HepG2 (cell line): ENCODE measurements around the gene CFAP119. TPM values are rescaled to one million over a fixed set of nuclear protein-coding genes. Genes with fewer than 3 reads are reported as not detected.

Experiments used
- ARID2 ChIP-seq: sonication (generic); formaldehyde crosslinking; IDR thresholded peaks from 2 replicates; pipeline ENCODE4 v1.8.1; 2022; ENCODE audit warnings: mild to moderate bottlenecking, missing genetic modification reagents, borderline replicate concordance
- CENPT ChIP-seq: sonication (generic); formaldehyde crosslinking; IDR thresholded peaks from 2 replicates; pipeline ENCODE4 v1.8.0; 2022; ENCODE audit warnings: low read depth, mild to moderate bottlenecking, moderate library complexity, missing genetic modification reagents
- KDM6A ChIP-seq: IDR thresholded peaks from 2 replicates; pipeline ENCODE4 v1.6.1; 2016; ENCODE audit warnings: low read depth
- NFE2 ChIP-seq: sonication (generic); formaldehyde crosslinking; IDR thresholded peaks from 2 replicates; pipeline ENCODE4 v1.4.0; 2020; ENCODE audit warnings: missing genetic modification reagents
- RAD21 ChIP-seq: fragments of 450-650 bp; formaldehyde crosslinking; IDR thresholded peaks from 2 replicates; pipeline ENCODE4 v1.5.0; 2020; ENCODE audit warnings: mild to moderate bottlenecking
- SALL2 ChIP-seq: sonication (generic); formaldehyde crosslinking; IDR thresholded peaks from 2 replicates; pipeline ENCODE4 v1.8.1; 2023; ENCODE audit warnings: mild to moderate bottlenecking, missing genetic modification reagents, inconsistent platforms
- SRY ChIP-seq: sonication (generic); formaldehyde crosslinking; IDR thresholded peaks from 2 replicates; pipeline ENCODE4 v1.8.0; 2022; ENCODE audit warnings: mild to moderate bottlenecking, missing genetic modification reagents
- TAF15 ChIP-seq: fragments of 200-400 bp; formaldehyde crosslinking; IDR thresholded peaks from one replicate; pipeline ENCODE4 v1.6.1; 2018; ENCODE audit warnings: mild to moderate bottlenecking, low read depth, low read length; ENCODE audit not compliant: poor library complexity, severe bottlenecking
- TEAD3 ChIP-seq: optimal IDR thresholded peaks from 2 replicates; pipeline ENCODE3; 2016; ENCODE audit warnings: borderline replicate concordance
- ZFP90 ChIP-seq: sonication (generic); formaldehyde crosslinking; IDR thresholded peaks from 2 replicates; pipeline ENCODE4 v1.8.0; 2022; ENCODE audit warnings: missing genetic modification reagents, mild to moderate bottlenecking, inconsistent platforms, borderline replicate concordance
- ZNF34 ChIP-seq: sonication (generic); formaldehyde crosslinking; IDR thresholded peaks from 2 replicates; pipeline ENCODE4 v1.4.0; 2020; ENCODE audit warnings: mild to moderate bottlenecking, missing genetic modification reagents, borderline replicate concordance
- ZNF660 ChIP-seq: sonication (generic); formaldehyde crosslinking; IDR thresholded peaks from 2 replicates; pipeline ENCODE4 v1.5.1; 2020; ENCODE audit warnings: mild to moderate bottlenecking, low read depth, missing genetic modification reagents, borderline replicate concordance
- ZNF713 ChIP-seq: sonication (generic); formaldehyde crosslinking; IDR thresholded peaks from 2 replicates; pipeline ENCODE4 v1.4.0; 2020; ENCODE audit warnings: mild to moderate bottlenecking, missing genetic modification reagents
- ZNF773 ChIP-seq: sonication (generic); formaldehyde crosslinking; IDR thresholded peaks from 2 replicates; pipeline ENCODE4 v1.4.0; 2020; ENCODE audit warnings: missing genetic modification reagents, borderline replicate concordance
- polyA plus RNA-seq, 8 experiments: library from polyadenylated mRNA; depleted of rRNA in 3 of 8; stranded (reverse) in 7 of 8; unstranded in 1 of 8; fragments of >200 nt; fragmentation: Illumina TruSeq in 4 of 8; extraction: Trizol in 4 of 8; gene quantifications; 2 replicates each; pipeline versions ENCODE4 v1.2.1 to v1.2.3, GENCODE V29; 2011 to 2016; ENCODE audit warnings: low read depth in 4 of 8, missing spikeins in 1 of 8, mixed read lengths in 1 of 8; ENCODE audit not compliant: insufficient read depth in 1 of 8
- total RNA-seq, 5 experiments: library from RNA; depleted of rRNA; stranded (reverse); fragments of >200 nt; fragmentation: Illumina TruSeq; extraction: Trizol; gene quantifications; 2 replicates each; pipeline ENCODE4 v1.2.3, GENCODE V29; 2016; ENCODE audit warnings: low read depth in 1 of 5
- TF ChIP-seq, protein P1 (sequence below): sonication (generic); formaldehyde crosslinking; IDR thresholded peaks from 2 replicates; pipeline ENCODE4 v1.9.0; 2022; ENCODE audit warnings: missing genetic modification reagents, mild to moderate bottlenecking, borderline replicate concordance
- TF ChIP-seq, protein P2 (sequence below): sonication (generic); formaldehyde crosslinking; IDR thresholded peaks from 2 replicates; pipeline ENCODE4 v1.4.0; 2020; ENCODE audit warnings: missing genetic modification reagents, borderline replicate concordance

CFAP119 gene
- total and polyA plus RNA-seq, 2 of the 13 experiments (the other 11 are each of a cell fraction or from before 2014, with no cell fraction given) = 6.4 TPM

DNA sequence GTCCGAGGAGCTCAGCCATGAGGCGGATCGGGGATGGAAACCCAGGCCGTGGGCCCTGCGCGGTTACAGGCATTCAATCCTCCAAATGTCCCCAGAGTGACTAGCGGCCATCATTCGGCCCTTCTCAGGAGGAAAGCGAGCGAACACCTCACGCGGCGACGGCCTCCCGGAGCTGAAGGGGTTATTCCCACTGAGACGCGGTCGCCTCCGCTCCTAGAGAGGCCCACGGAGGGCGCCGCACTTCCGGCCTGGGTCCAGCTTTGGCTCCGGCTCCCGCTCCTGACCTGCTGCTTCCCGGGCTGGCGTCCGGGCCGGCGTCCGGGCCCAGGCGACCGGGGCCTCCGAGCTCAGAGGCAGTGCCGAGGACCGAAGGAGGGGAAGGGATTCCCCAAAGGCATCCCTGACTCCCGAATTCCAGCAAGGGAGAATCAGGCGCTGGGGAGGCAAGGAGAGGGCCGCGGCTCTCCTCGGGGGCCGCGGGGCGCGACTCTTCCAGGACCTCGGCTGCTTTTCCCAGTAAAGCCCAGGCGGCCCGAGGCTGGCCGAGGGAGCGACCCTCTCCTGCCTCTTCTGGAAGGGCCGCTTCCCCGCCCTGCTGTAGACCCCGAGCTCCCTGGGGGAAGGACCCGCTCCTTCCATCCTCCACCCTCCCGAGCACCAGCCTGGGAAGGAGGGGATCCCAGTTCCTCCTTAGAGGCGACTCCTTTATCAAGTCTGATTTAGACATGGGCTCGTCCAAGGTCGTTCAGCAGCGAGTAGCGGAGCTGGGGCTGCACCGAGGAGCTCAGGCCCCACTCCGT, 43.7 kb upstream of the CFAP119 start (continued):
- no peak for TF ChIP-seq NFE2
- peak; percentile 83; the same call in 1 of the 2 replicates for TF ChIP-seq RAD21 (CRISPR knock-in tag)
- TF ChIP-seq SRY (CRISPR knock-in tag) = peak; percentile 51
- TF ChIP-seq ZFP90 (CRISPR knock-in tag) = peak; percentile 99
- peak; percentile 49 for TF ChIP-seq TEAD3
- TF ChIP-seq ZNF34 (CRISPR knock-in tag) = peak; percentile 63; the same call in 1 of the 2 replicates
- TF ChIP-seq, protein P1, sequence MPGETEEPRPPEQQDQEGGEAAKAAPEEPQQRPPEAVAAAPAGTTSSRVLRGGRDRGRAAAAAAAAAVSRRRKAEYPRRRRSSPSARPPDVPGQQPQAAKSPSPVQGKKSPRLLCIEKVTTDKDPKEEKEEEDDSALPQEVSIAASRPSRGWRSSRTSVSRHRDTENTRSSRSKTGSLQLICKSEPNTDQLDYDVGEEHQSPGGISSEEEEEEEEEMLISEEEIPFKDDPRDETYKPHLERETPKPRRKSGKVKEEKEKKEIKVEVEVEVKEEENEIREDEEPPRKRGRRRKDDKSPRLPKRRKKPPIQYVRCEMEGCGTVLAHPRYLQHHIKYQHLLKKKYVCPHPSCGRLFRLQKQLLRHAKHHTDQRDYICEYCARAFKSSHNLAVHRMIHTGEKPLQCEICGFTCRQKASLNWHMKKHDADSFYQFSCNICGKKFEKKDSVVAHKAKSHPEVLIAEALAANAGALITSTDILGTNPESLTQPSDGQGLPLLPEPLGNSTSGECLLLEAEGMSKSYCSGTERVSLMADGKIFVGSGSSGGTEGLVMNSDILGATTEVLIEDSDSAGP (CRISPR knock-in tag) = peak; percentile 97
- peak; percentile 99 for TF ChIP-seq SALL2 (CRISPR knock-in tag)
- peak; percentile 49; the same call in 1 of the 2 replicates for TF ChIP-seq KDM6A (CRISPR knock-in tag)
- TF ChIP-seq, protein P2, sequence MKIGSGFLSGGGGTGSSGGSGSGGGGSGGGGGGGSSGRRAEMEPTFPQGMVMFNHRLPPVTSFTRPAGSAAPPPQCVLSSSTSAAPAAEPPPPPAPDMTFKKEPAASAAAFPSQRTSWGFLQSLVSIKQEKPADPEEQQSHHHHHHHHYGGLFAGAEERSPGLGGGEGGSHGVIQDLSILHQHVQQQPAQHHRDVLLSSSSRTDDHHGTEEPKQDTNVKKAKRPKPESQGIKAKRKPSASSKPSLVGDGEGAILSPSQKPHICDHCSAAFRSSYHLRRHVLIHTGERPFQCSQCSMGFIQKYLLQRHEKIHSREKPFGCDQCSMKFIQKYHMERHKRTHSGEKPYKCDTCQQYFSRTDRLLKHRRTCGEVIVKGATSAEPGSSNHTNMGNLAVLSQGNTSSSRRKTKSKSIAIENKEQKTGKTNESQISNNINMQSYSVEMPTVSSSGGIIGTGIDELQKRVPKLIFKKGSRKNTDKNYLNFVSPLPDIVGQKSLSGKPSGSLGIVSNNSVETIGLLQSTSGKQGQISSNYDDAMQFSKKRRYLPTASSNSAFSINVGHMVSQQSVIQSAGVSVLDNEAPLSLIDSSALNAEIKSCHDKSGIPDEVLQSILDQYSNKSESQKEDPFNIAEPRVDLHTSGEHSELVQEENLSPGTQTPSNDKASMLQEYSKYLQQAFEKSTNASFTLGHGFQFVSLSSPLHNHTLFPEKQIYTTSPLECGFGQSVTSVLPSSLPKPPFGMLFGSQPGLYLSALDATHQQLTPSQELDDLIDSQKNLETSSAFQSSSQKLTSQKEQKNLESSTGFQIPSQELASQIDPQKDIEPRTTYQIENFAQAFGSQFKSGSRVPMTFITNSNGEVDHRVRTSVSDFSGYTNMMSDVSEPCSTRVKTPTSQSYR (CRISPR knock-in tag) = 0 out of 2 replicates have a peak, but pooled peaks have one; percentile 14
- 0 out of 2 replicates have a peak, but pooled peaks have one; percentile 48 for TF ChIP-seq ZNF713 (CRISPR knock-in tag)
- TF ChIP-seq CENPT (CRISPR knock-in tag) = 0 out of 2 replicates have a peak, but pooled peaks have one; percentile 91
- no peak for TF ChIP-seq ZNF773 (CRISPR knock-in tag)
- TF ChIP-seq ZNF660 (CRISPR knock-in tag) = no peak
- TF ChIP-seq TAF15 = peak; percentile 82
- TF ChIP-seq ARID2 (CRISPR knock-in tag) = no peak
